GM19238 (cell line): ENCODE measurements around the gene SERPINB6.
"Not testable (repeated sequence)": the region's sequence is repeated elsewhere in the genome, so short reads cannot be mapped to it uniquely, and the experiment has no call there.

ENCODE experiments used
- DNase-seq: peaks from one replicate; pipeline ENCODE4 v3.0.0; 2011; ENCODE audit warnings: low spot score; ENCODE audit not compliant: insufficient read length

The SERPINB6 gene

DNA sequence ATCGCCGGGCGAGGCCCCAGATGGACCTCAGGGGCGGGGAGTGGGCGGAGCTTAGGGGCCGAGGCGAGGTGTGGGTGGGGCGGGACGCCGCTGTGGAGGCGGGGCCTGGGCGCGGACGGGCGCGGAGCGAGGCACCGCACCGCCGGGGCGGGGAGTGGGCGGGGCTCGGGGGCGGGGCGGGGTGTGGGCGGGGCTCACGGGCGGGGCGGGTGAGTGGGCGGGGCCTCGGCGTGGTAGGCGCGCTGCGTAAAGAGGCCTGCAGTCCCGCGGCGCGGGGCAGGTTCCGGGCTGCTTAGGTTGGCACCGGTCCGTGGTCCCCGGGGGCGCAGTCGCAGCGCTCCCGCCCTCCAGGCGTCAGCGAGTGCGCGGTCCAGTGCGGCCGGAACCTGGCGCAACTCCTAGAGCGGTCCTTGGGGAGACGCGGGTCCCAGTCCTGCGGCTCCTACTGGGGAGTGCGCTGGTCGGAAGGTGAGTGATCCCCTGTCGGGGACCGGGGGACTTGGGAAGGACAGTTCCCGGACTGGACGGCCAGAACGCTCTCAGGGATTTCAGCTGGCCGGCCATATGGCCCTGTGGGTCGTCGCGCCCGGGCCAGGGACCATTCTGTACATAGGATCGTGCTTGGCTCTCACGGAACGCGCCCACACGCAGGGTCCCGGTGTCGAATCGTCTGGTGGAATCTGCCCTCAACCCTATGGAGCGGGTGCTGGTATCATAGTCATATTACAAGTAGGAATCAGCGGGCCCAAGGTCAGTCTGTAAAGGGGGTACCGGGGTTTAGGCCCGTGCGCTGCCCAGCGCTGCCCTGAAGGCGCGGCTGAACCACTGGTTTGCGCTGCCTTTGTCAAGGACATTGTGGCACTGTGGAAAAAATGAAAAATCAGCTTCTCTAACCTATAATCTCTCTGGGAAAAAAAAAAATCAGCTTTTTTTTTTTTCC is 28.5 kb upstream of the SERPINB6 start, which contains the start of gene NQO2:
TSS of gene NQO2 (plus strand) at position 277 of the 940 bp plus-strand sequence. CDS start 6,659 bp downstream, outside the sequence.
- DNase-seq: peak; percentile 93

- DNase-seq: no peak
Measured at GRCh38 chr6:2998998-2999617, 27.7 kb upstream of the SERPINB6 start.

DNA sequence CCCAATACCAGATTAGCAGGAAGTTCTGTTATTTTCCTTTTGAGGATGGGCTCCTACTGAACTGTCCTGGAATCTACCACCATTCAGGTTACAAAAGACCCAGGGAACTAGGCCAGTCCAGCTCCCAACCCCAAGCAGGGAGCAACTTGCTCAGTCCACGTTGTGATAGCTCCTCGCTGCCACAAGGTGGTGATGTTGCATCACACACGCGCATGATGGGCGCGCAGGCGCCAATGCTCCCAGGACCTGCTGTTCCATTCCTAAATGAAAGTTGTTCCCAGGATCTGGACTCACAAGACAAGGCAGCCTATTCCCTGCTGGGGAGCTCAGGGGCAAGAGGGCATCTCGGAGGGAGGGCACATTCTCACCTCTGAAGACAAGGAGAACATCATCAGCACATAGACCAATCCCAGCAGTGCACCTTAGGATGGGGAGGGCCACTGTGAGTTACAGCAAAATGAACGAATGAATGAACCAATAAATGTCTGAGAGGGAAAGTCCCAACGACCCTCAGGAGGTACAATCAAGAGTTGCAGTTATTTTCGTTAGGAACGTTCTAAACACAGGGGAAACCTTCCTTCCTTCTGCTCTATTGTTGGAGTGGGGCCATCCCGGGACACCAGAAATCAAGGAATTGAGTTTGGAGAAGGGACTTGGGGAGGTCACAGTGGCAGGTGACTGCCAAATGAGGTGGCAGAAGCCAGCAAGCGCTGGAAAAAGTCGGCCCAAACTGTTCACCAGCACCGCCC is 27.1 kb upstream of the SERPINB6 start:
- DNase-seq: not testable (repeated sequence)

- DNase-seq: no peak
Measured at GRCh38 chr6:2993755-2994317, 22.5 kb upstream of the SERPINB6 start.

- no peak for DNase-seq
Measured at GRCh38 chr6:2992330-2992979, 21.1 kb upstream of the SERPINB6 start.

DNA sequence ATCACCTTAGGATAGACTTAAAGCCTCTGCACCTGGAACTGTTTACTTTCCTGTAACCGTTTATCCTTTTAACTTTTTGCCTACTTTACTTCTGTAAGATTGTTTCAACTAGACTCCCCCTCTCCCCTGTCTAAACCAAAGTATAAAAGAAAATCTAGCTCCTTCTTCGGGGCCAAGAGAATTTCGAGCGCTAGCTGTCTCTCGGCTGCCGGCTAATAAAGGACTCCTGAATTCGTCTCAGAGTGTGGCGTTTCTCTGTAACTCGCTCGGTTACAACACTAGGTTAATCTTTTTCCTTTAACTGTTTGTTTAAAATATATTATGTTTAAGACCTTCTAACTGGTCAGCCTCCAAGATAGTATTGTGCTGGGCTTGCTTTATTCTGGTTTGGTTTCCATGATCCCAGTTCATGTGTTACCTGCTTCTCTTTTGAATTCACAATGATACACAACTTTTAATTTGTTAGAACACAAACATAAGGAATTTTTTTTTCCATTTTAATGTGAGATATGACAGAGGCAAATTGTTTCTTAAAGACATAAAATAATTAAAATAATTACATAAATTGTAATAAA is 19.7 kb upstream of the SERPINB6 start:
- DNase-seq: no peak

DNA sequence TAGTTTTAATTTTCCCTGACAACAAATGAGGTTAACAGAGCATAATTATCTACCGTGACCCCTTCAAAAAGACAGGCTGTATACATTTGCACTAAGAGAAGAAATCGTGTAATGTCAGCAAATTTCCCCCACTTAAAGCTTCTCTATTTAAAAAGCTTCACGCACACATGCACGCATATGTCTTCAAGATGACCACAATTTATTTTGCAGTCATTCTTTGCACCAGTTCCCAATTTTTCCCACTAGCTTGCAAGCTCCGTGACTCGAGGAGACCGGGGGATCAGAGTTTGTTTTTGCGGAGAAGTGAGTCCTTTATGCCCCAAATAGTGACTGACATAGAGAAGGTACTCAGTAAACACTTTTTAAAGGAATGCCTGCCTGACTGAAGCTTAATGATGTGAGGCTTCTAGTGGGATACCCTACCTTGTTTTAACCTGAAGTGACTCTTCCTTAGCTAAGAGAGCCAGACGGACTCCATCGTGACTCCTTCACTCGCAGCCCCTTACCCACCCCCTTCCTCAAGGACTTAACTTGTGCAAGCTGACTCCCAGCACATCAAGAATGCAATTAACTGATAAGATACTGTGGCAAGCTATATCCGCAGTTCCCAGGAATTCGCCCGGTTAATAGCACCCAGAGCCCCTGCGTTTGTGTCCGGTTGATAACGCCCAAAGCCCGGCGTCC is 19.0 kb upstream of the SERPINB6 start:
- no peak for DNase-seq

DNA sequence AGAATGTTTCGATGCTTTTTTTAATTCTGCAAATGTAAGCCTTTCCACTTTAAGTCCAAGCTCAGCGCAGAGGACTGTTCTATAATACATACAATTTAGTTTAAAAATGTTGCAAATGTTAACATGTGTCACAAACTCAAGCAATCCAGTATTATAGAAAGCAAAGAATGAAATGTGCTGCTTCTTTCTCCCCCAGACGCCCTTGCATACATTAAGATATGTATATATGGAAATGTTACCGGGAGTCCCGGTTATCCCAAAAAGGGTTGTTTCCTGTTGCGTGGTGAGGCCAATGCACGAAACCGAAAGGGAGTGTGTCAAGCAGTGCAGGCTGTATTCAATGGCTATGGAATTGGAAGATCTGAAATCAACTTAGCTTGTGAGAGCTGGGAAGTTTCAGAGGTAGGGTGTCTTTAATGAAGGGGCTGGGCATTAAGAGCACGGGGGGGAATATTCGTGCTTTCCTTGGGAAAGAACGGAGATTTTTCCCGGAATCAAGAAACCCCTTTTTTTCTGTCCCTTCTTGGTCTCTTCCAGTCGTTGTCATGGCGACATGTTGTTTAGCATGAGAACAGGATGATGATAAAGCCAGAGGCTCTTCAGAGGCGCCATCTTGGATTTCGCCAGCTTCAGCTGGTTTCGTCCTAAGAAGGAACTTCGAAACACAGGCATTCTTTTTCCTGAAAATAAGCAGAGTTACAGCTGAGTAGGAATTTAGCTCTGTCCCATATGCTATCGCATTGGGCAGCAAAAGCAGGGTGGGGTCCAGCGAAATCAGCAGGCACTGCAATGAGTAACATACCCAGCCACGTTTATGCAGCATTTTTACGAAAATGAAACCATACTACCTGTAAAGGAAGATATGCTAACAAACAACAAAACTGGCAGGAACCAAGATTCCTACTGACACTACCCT is 18.2 kb upstream of the SERPINB6 start:
- peak; percentile 58 for DNase-seq

- DNase-seq: peak; percentile 63
Measured at GRCh38 chr6:2988426-2989331, 17.3 kb upstream of the SERPINB6 start.

GRCh38 chr6:2988094-2988425 is 16.7 kb upstream of the SERPINB6 start:
- no peak for DNase-seq

DNA sequence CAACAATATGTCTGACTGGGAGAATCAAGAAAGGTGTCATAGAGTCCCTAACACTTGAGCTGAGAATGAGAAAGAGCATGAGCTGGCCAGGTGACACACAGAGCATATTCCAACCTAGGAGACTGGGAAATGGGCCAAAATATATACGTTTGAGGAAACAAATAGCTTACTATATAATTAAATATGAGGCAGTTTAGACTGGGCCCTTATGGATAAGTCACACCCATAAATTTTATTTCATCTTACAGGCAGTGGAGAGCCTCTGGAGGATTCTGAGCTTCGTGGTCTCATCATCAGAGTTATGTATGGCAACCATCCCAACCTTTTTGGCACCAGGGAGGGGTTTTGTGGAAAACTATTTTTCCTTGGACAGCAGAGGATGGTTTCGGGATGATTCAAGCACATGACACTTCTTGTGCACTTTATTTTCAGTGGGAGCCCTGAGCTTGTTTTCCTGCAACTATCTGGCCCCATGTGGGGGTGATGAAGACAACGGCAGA is 15.4 kb upstream of the SERPINB6 start:
- no peak for DNase-seq

DNA sequence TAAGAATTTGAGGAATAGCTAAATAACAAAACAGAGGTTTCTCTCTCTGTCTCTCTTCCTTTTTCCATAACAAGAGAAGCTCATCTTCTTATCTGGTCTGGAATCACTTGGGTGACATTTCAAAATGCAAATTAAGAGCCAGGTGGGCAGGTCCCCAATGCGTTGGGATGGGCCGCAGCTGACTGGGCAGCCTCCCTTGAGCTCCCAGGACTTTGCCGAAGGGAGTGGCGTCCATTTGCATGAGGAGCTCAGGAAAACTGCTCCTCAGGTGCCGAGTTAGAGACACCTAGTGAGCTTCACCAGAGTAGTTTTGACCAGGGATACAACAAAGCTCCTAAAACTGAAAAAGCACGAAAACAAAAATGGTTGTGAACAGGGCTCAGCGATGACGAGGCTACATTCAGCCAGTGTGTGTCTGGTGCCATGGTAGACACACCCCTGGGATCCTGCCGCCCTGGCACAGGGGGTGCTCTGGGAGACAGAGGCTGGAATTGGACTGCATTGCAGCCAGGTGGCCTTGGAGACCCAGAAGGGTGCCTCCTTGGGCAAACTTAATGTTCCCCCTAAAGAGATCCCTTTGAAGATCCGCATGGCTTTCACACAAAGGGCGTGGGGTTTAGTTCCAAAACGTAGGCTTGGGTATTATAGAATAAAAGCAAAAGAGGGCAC is 13.5 kb upstream of the SERPINB6 start:
- no peak for DNase-seq

DNA sequence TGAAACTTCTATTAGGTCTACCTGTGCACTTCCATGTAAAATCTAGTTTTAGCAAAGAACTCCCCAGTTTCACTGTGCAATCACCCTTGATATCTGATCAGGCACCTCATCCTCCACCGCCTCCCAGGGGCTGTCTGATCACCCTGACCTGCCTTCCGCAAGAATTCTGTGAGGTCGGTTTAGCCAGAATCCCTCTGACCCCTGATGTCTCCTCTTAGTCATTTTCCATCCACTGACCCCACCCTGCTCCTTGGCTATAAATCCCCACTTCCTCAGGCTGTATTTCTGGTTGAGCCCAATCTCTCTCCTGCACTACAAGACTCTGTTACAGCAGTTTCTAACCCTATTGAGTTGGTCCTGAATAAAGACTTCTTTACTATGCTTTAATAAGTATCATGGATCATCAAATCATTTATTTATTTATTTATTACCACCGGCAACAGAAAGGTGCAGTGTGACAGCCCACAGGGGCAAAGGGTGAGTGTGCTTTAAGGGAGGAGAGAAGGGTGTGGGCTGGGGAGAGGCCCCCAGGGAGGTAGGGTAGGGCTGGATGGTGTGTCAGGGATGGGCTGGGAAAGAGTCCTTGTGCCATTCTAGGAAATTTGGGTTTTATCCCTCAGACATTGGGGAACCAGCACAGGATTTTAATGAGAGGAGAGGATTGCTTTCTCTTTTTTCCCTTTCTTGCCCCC is 11.2 kb upstream of the SERPINB6 start:
- DNase-seq: no peak

DNA sequence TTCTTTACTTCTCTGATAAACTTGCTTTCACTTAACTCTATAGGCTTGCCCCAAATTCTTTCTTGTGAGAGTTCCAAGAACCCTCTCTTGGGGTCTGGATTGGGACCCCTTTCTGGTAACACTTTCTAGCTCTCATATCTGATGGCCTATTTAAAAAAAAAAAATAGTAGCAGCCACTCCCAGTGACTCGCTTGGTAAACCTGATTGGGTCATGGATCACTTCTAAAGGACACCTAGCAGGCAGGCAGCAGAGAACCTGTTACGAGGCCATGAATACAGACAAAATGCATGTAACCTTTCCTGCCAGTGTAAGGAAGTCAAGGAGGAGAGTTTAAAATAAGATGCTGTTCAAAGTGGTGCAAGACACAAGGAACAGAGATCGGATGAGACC is 9.1 kb upstream of the SERPINB6 start:
- no peak for DNase-seq

DNA sequence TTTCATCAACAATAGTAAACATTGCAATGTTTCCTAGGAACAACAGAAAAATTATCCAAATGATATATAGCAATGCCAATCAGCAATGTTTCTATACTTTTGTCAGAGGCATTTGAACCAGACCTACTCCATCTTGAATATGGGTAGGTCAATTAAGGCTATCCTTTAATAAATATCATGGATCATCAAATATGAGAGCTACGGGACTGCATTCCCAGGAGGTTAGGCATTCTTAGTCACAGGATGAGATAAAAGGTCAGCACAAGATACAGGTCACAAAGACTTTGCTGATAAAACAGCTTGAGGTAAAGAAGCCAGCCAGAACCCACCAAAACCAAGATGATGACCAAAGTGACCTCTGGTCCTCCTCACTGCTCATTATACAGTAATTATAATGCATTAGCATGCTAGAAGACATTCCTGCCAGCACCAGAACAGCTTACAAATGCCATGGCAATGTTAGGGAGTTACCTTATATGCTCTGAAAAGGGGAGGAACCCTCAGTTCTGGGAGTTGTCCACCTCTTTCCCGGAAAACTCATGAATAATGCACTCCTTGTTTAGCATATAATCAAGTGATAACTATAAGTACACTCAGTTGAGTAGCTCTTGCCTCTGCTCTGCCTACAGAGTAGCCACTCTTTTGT is 8.6 kb upstream of the SERPINB6 start:
- no peak for DNase-seq

- DNase-seq: no peak
Measured at GRCh38 chr6:2978923-2979322, 7.6 kb upstream of the SERPINB6 start.
